NCI-H146 treated with DMSO at 0.1 percent for 48 hours (cell line): ENCODE measurements around the gene RGS6.

Experiments used
- DNase-seq: peaks from one replicate; lab custom pipeline; 2025; ENCODE audit not compliant: unreplicated experiment; lab: John Stamatoyannopoulos, UW

Gene RGS6

GRCh38 chr14:71943695-71944018, 11.4 kb downstream of the RGS6 start:
- DNase-seq = no peak

DNA sequence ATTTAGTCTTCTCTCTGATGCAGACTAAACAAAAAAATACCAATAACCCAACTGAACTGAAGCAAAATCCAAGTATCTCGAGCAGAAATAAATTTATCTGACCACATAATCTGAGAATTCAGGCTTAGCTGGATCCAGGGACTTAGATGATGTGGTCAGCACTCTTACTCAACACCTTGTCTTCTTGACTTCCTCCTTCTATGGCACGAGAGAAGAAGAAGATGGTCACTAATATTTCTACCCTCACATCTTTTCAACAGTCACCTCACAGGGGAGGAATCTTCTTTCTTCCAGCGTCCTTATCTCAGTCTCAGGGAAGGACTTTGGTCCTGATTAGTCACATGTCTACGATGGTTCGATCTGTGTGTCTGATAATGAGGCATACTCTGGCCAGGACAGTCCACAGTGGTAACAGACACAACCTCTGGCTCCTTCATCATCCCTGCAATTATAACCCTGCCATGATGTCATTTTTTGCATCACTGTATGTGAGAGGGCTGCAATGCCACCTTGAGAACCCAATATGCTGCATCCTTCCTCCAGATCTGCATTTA, 15.8 kb downstream of the RGS6 start:
- DNase-seq = no peak

DNA sequence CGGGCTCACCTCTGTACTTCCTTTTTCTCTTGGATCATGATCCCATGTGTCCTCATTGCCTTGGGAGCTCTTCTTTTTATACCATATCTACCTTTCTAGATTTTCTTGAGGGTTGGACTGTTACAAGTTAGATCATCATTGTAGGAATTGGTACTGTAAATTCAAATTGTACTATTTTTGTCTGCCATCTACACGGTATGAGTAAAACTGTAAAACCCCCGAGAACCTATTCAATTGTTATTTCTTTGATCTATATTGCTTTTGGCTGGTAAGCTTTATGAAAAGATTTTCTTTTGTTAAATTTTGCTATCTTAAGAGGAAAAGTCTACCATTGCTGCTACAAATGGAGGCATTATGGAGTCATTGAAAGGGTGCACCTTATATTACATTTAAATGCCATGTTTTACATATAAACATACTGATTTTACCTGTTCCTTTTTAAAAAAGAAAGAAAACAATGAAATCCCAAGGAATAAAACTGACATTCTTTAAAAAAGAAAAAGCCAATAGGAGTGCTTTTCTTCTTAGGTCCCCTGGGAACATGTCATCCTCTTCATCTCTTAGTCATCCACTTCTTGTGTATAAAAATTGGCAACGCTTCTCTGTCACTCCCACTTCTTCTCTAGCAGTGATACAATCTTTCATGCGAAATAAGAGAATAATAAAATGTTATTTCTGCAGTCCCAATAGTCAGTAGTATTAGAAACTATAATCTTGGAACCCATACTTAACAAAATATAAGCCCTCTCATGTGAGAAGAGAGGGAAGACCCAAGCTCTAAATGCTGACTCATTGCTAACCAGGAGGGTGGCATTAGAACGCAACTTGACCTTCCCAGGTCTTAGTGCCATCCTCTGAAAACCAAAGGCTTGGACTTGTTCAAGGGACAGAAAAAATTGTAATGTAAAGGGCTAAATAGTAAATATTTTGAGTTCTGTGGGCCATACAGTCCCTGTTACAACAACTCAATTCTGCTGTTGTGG, 20.4 kb downstream of the RGS6 start:
- DNase-seq = no peak

GRCh38 chr14:71956920-71957563, 24.8 kb downstream of the RGS6 start:
- DNase-seq = no peak

DNA sequence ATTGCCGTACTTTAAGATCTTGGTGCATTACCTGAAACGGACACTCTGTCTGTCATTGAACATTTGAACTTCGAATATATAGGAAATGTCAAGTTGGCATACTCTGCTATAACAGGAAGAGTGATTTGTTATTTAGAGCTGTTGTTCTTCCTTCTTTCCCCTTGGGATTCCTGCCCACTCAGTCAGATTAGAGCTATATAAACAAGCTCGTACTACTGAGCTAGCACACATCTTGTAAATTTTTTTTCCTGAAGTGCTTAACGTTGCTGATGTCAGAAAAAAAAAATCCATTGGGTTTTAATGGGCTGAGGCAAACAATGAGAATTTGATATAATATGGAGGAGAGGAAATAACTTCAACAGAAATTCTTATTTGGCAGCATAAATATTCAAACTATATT, 26.8 kb downstream of the RGS6 start:
- DNase-seq = no peak

GRCh38 chr14:71960494-71961353, 28.5 kb downstream of the RGS6 start:
- DNase-seq = no peak

DNA sequence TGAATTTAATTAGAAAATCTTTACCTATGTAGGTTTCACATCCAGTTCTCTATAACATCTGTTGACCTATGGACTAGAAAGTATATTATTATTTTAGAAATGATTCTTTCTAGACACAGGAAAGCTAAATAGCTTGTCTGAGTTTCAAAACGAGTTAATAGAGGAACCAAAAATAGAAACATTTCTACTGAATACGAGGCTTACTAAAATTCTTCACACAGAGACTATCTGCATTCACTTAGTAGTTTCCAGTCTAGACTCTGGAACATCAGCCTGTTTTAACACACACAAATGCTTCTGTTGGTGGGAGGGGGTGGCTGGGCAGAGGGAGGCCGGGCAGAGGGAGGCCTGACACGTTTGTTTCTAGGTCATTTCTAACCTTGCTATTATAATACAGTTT, 29.7 kb downstream of the RGS6 start:
- DNase-seq = no peak

GRCh38 chr14:71964716-71965115, 32.5 kb downstream of the RGS6 start:
- DNase-seq = no peak

DNA sequence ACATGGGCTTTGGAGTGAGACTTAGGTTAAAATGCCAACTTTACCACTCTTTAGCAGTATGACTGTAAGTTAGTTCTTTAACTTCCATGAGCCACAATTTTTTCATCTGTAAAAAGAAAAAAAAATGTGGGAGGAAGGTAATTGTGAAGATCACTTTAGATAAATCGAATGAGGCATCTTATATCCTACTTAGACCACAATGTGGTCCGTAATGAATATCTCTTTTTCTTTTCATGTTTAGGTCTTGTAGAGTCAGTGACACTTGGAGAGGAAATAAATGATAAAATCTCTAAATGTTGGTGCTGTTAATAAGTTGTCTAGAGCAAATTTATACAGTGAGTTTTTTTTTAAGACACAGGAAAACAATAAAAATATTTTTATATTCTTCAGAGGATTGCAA, 34.3 kb downstream of the RGS6 start:
- DNase-seq = no peak

- DNase-seq = no peak
These were observed 35.5 kb downstream of the RGS6 start for GRCh38 chr14:71967704-71968103.

GRCh38 chr14:71970272-71970671, 38.0 kb downstream of the RGS6 start:
- DNase-seq = no peak

DNA sequence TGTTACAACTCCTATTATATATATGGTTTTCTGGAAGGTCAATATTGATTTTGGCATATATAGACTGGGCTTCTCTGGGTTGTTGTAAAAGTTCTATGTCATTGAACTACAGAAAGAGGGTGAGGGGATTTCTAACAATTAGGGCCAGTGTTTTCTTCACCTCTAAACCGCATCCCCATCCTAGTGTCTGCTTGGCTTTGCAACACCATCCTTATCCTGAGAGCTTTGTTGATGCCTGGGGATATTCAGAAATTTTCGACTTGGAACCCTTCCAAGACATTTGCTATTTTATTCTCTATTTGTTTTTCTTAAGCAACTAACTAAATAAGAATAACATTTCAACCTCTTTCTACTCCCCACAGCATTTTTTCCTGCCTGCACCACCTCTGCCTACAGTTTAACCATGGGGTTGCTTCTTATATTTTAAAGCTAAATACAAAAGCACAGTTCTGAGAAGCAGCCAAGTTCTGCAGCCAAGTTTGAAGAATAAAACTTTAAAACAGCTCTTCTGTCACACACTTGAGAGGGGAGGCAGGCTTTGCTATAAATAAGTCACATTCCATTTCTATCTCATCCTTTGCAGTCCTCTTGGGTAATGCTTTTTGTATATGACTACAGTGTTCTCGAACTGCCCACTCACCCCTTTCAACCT, 53.4 kb downstream of the RGS6 start:
- no peak for DNase-seq

GRCh38 chr14:71988476-71988875, 56.2 kb downstream of the RGS6 start:
- DNase-seq = no peak

GRCh38 chr14:71988939-71989338, 56.7 kb downstream of the RGS6 start:
- DNase-seq = no peak

DNA sequence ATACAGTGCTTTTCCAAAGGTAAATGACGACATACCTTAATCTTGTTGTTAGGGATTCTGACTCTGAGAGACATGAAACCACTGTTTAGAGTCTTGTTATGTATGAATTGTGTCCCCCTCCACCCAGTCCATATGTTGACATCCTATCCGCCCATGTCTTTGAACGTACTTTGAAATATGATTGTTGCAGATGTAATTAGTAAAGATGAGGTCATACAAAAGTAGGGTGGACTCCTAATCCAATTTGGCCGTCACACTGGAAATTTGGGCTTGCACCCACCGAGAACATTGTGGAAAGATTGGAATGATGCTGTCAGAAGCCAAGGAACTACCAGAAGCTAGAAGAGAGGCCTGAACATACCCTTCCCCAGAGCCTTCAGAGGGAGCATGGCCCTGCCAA, 62.2 kb downstream of the RGS6 start:
- no peak for DNase-seq

DNA sequence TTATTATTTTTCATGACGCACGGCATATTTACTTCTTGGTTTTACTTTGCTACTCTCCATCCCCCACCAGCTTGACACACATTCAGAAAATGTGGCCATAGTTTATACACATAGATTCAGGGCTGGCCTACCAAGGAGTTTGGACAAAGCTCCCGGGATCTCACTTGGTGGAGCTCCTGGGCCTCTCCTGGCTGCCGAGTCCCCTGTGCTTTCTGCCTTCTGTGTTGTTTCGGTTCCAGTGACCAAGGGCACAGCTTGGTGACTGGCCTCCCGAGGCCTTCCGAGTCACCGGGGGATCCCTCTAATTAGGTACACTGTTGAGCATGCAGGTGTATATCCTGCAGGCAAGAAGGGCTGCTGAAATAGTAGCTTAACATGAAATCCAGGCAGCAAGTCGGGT, 63.5 kb downstream of the RGS6 start:
- no peak for DNase-seq

DNA sequence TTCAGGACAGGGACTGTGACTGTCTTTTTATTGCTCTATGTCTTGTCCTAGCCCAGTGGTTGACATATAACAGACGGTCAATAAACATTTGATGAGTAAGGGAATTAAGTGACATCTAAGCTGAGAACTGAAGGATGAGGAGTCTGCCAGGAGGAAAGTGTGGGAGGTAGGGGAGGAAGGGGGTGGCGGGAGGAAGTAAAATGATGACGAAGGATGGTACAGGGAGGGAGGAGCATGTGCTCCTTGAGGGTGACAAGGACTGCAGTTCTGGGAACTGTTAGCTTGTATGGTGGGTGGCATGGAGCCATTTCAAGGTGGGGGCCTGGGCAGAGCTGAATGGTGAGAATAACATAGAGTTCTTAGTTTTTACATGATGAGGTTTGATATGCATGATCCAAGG, 64.4 kb downstream of the RGS6 start:
- DNase-seq = no peak

GRCh38 chr14:72000907-72001306, 68.7 kb downstream of the RGS6 start:
- DNase-seq = no peak

DNA sequence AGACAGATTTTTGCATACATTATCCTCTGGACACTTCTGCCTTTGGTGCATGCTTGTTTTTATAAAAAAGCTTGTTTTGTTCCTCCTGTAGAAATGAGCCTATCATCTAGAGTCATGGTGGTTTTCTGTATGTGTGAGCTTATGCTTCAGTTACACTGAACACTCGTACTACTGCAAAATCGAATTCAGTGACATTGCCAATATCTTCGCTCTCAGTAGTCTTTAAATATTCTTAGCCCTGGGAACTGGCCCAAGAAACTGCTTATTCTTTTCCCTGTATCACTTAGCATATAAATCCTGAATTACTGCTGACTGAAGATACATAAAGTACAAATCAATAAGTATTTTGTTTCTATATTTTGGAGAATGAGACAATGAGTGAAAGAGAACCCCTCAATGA, 70.5 kb downstream of the RGS6 start:
- DNase-seq = no peak

- DNase-seq = no peak
These were observed 76.4 kb downstream of the RGS6 start for GRCh38 chr14:72008666-72009065.

DNA sequence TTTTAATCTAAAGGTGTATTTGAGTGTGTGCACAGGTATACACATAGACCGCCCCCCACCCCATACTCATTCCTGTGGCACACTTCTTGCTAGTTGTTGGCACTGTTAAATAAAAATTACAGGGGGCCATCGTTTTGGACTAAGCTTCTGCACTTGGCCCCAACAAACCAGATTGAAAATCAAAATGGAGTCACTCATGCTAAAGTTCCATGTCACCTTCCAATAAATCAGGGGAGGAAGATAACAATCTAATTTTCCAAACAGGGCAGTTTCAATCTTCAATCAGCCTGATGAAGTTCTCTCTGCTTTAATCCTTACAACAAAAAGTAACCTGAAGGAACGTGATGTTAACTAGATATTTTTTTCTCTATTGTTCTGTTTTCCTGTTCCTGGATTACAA, 78.2 kb downstream of the RGS6 start:
- DNase-seq = no peak
